ENCODE results near the gene CACNG1. TPM values are rescaled to one million over a fixed set of nuclear protein-coding genes. Genes with fewer than 3 reads are reported as not detected.

CACNG1 gene
- total and polyA plus RNA-seq, 2 of the 4 experiments (the other 2 are of a cell fraction), result not detected

- Histone ChIP-seq H2AK9ac (replicated peaks; ENCODE audit: low read depth, low read length, poor library complexity) (no peak overlapping the region), H3K9ac (ENCODE audit: low read depth, low read length) (no peak overlapping the region), H4K91ac (ENCODE audit: insufficient read depth, low read depth, low read length) (no peak overlapping the region), H4K8ac (ENCODE audit: low read depth in 2 of 2, low read length in 2 of 2) (no peak overlapping the region), H3K4ac (ENCODE audit: low read depth, low read length) (no peak overlapping the region), H3K4me1 (ENCODE audit: control insufficient read depth, insufficient read depth, low read length) (no peaks in the 10 kb centered on the region), H3K79me1 (ENCODE audit: low read depth in 1 of 2, low read length in 2 of 2) (no peaks in the 10 kb centered on the region), H4K20me1 (ENCODE audit: insufficient read depth, low read length) (0 out of 2 replicates have a peak, but pooled peaks cover 4% of the 10 kb centered on the region), H3K4me3 (ENCODE audit: insufficient read depth, low read depth, low read length) (no peak overlapping the region), H3K23ac (ENCODE audit: low read depth, low read length) (no peak overlapping the region), H2BK20ac (ENCODE audit: low read depth, low read length) (no peak overlapping the region), H2BK120ac (ENCODE audit: low read depth, low read length) (no peak overlapping the region), H3K9me1 (ENCODE audit: insufficient read depth, low read length) (peaks cover 5% of the 10 kb centered on the region), H3K27ac (ENCODE audit: insufficient read depth, low read length) (no peak overlapping the region), H3K4me2 (ENCODE audit: low read depth, low read length) (no peak overlapping the region), H2AK5ac (ENCODE audit: low read depth, low read length) (no peak overlapping the region), H2AFZ (replicated peaks; ENCODE audit: low read length, poor library complexity) (no peak overlapping the region), H3K36me3 (ENCODE audit: control insufficient read depth, insufficient read depth, low read length) (no peaks in the 10 kb centered on the region), H3K56ac (ENCODE audit: extremely low read depth, insufficient read depth, low read length) (no peak overlapping the region), H4K5ac (ENCODE audit: low read depth, low read length) (no peak overlapping the region), H3K14ac (replicated peaks; ENCODE audit: low read depth, low read length) (no peak overlapping the region), H2BK5ac (ENCODE audit: low read depth, low read length, poor library complexity, severe bottlenecking) (no peak overlapping the region), H3K18ac (ENCODE audit: low read depth, low read length) (no peak overlapping the region), H3K27me3 (ENCODE audit: control insufficient read depth, insufficient read depth, low read length) (peaks cover 11% of the 10 kb centered on the region), H2BK15ac (ENCODE audit: low read depth, low read length) (no peak overlapping the region), H3K9me3 (ENCODE audit: control insufficient read depth, insufficient read depth, low read length) (peaks cover 20% of the 10 kb centered on the region)
- in situ Hi-C loops (cut with MboI; ENCODE audit: low sequenced_read_pairs) (no loop called here), dilution Hi-C loops (cut with HindIII; ENCODE audit: low sequenced_read_pairs, unreplicated experiment) (no loop called here), intact Hi-C loops (cut with micrococcal nuclease) (no loop called here)
- BruUV-seq (replicated peaks), result no TSS peak
- ATAC-seq (ENCODE audit: low read depth) (no peak), DNase-seq (no peak)
- WGBS, 2 experiments (ENCODE audit: extremely low coverage in 2 of 2, insufficient read length in 1 of 2), result 20% methylated on average over 1 of the region's 4 CpGs; no CpG with 5 or more reads in 1 of the 2 experiments
- ChIA-PET CTCF (no interaction called here), POLR2A (ENCODE audit: unreplicated experiment) (no interaction called here)
- TF ChIP-seq MXI1 (IDR thresholded peaks at IDR 0.05; ENCODE audit: borderline replicate concordance, low read depth, low read length), result no peak
- no peak for TF ChIP-seq RCOR1 (IDR thresholded peaks at IDR 0.05; ENCODE audit: insufficient replicate concordance, low read length)
- TF ChIP-seq ELK1 (IDR thresholded peaks at IDR 0.05; ENCODE audit: borderline replicate concordance, low read depth, low read length), result no peak
- no peak for TF ChIP-seq CEBPB (IDR thresholded peaks at IDR 0.05; ENCODE audit: low read depth, low read length)
- TF ChIP-seq CHD1 (IDR thresholded peaks at IDR 0.05; ENCODE audit: low read depth, low read length), result no peak
- no peak for TF ChIP-seq MAFK (IDR thresholded peaks at IDR 0.05; ENCODE audit: low read depth, low read length)
- TF ChIP-seq RAD21 (IDR thresholded peaks at IDR 0.05; ENCODE audit: low read length), result no peak
- no peak for TF ChIP-seq POLR2A (IDR thresholded peaks at IDR 0.05; ENCODE audit: low read depth, low read length)
- TF ChIP-seq FOS (IDR thresholded peaks at IDR 0.05; ENCODE audit: low read depth, low read length), result no peak
- no peak for TF ChIP-seq CTCF (conservative IDR thresholded peaks at IDR 0.05; ENCODE audit: low read depth, low read length)
- TF ChIP-seq BHLHE40 (IDR thresholded peaks at IDR 0.05; ENCODE audit: low read depth, low read length), result no peak
- no peak for TF ChIP-seq USF2 (IDR thresholded peaks at IDR 0.05; ENCODE audit: low read depth, low read length)
- no peak for TF ChIP-seq NFE2L2 (IDR thresholded peaks at IDR 0.05; ENCODE audit: low read depth, low read length)
Observed at GRCh38 chr17:67051155-67051538, 6.8 kb downstream of the CACNG1 start.

Measured in IMR-90 (cell line).